Lower leg skin (tissue), 3 donors: ENCODE results near the gene CHI3L2.

Source experiments
- CTCF ChIP-seq, 3 donors: fragments of 450-650 bp; IDR thresholded peaks; one replicate each; pipeline ENCODE4 v1.5.1; 2016; ENCODE audit warnings: antibody characterized with exemption in 3 of 3, mild to moderate bottlenecking in 3 of 3, moderate library complexity in 2 of 3
- POLR2A ChIP-seq, 2 donors: fragments of 450-650 bp; IDR thresholded peaks; one replicate each; pipeline ENCODE4 v1.6.1; 2016 to 2017; ENCODE audit warnings: antibody characterized with exemption in 2 of 2, mild to moderate bottlenecking in 1 of 2, moderate library complexity in 1 of 2

DNA sequence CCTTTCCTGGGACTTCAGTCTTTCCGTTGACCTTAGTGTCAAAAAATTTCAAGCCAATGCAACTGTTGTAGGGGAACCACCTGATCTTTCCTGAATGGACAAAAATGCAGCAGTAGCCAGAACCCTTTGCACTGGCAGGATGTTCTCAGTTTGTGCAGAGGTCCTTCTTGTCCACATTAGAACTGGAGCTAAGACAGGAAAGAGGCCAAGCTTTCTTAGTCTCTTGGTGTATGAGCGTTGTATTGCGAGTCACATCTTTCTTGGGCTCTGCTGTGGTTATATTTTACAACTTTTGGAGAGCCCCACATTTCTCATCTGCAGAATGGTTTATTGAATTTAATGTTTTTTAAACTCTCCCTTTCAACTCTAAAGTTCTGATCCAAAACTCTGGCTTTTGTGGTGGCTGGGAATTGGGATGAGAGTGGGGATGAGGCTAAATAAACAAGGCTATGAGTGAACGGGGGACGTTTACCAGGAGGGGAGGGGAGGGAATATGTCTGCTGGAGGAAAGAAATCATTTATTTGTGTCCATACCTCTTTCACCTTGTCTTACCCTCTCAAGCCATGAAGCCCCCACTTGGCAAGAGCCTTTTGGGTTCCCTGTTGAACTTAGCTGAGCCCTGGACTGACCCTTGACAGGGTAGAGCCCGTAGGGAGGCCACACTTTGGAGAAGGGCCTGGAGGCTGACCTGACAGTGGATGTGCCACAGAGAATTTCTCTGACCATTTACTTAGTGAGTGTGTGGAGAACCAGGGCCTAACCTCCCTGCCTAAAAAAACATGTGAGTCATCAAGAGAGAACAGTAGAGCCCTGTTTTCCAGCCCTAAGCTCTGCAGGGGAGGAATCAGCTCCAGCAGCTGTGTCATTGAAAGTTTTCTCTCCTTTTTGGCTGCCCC, 586 bp downstream of the CHI3L2 start:
- TF ChIP-seq CTCF (IDR thresholded peaks at IDR 0.05), result no peak
- TF ChIP-seq POLR2A (IDR thresholded peaks at IDR 0.05), result no peak
